Endothelial cell of umbilical vein (primary cell): ENCODE data around the gene CLEC7A. TPM values are rescaled to one million over a fixed set of nuclear protein-coding genes. Genes with fewer than 3 reads are reported as not detected.

Experiments
- BruUV-seq: library from RNA; stranded (reverse); fragments of 400-500 nt; replicated peaks from 2 replicates; lab custom pipeline; 2021; lab: Mats Ljungman, UMichigan
- CTCF ChIA-PET: fragments of 300-600, 350-600 bp; sonication (Branson Sonifier 250); formaldehyde crosslinking; loops from one replicate; lab custom pipeline; 2021; ENCODE audit warnings: antibody characterized with exemption, inconsistent platforms; lab: Charles Lee
- POLR2A ChIA-PET: fragments of 300-600, 350-600 bp; sonication (Branson Sonifier 250); formaldehyde crosslinking; loops from one replicate; lab custom pipeline; 2021; ENCODE audit warnings: antibody characterized with exemption, inconsistent platforms; lab: Charles Lee
- DNase-seq: peaks from one replicate; pipeline ENCODE4 v3.0.0-alpha.2; 2011; ENCODE audit warnings: low read depth, low spot score
- FAIRE-seq: peaks from 2 replicates; lab custom pipeline; 2011; peaks lifted over from hg19 to GRCh38; lab: Jason Lieb, UNC
- H2AFZ ChIP-seq: 2 replicates; pipeline ENCODE4 v1.6.0; 2012; ENCODE audit warnings: low read depth, low read length, control low read depth, inconsistent platforms
- H3K27ac ChIP-seq: 2 replicates; pipeline ENCODE4 v1.5.1; 2011; ENCODE audit warnings: low read depth, mild to moderate bottlenecking, control low read depth, low read length, moderate library complexity; ENCODE audit not compliant: insufficient read depth
- H3K27me3 ChIP-seq, 2 experiments: 2 replicates each; pipeline versions ENCODE4 v1.6.0 to v1.6.1; 2011; ENCODE audit warnings: low read length in 2 of 2, mixed read lengths in 1 of 2; ENCODE audit not compliant: control insufficient read depth in 2 of 2, insufficient read depth in 2 of 2
- H3K36me3 ChIP-seq, 2 experiments: 2 replicates in 1 of 2; 3 replicates in 1 of 2; pipeline ENCODE4 v1.5.1; 2011; ENCODE audit warnings: low read length in 2 of 2, mild to moderate bottlenecking in 1 of 2, moderate library complexity in 1 of 2; ENCODE audit not compliant: control insufficient read depth in 2 of 2, insufficient read depth in 2 of 2; ENCODE audit errors: extremely low read depth in 1 of 2
- H3K4me1 ChIP-seq: 3 replicates; pipeline ENCODE4 v1.5.1; 2011; ENCODE audit warnings: mild to moderate bottlenecking, low read length; ENCODE audit not compliant: control insufficient read depth, insufficient read depth; ENCODE audit errors: extremely low read depth
- H3K4me2 ChIP-seq: 2 replicates; pipeline ENCODE4 v1.6.1; 2011; ENCODE audit warnings: low read length, control low read depth, mixed read lengths; ENCODE audit not compliant: insufficient read depth
- H3K4me3 ChIP-seq, 3 experiments: fragments of 200-600 bp in 1 of 3; sonication (generic), shearing (Covaris generic) in 1 of 3; replicated peaks in 1 of 3; 2 replicates each; pipeline ENCODE4 v1.5.1; 2011 to 2016; ENCODE audit warnings: control low read depth in 3 of 3, low read length in 3 of 3, mild to moderate bottlenecking in 2 of 3, inconsistent platforms in 1 of 3, low read depth in 1 of 3, moderate library complexity in 1 of 3; ENCODE audit not compliant: insufficient read depth in 1 of 3
- H3K79me2 ChIP-seq: 2 replicates; pipeline ENCODE4 v1.6.0; 2012; ENCODE audit warnings: low read length, inconsistent platforms; ENCODE audit not compliant: control insufficient read depth, insufficient read depth
- H3K9ac ChIP-seq: replicated peaks from 2 replicates; pipeline ENCODE3; 2011; ENCODE audit warnings: low read length, control low read depth; ENCODE audit not compliant: insufficient read depth; ENCODE audit errors: extremely low read depth
- H3K9me1 ChIP-seq: replicated peaks from 3 replicates; pipeline ENCODE4 v1.6.0; 2011; ENCODE audit warnings: mild to moderate bottlenecking, low read length; ENCODE audit not compliant: control insufficient read depth, insufficient read depth; ENCODE audit errors: extremely low read depth
- H3K9me3 ChIP-seq: replicated peaks from 2 replicates; pipeline ENCODE4 v1.5.1; 2012; ENCODE audit warnings: low read length, inconsistent platforms; ENCODE audit not compliant: control insufficient read depth, insufficient read depth
- H4K20me1 ChIP-seq: replicated peaks from 2 replicates; pipeline ENCODE3; 2011; ENCODE audit warnings: mild to moderate bottlenecking, low read length; ENCODE audit not compliant: control insufficient read depth, insufficient read depth; ENCODE audit errors: extremely low read depth
- EZH2 ChIP-seq: IDR thresholded peaks from 2 replicates; pipeline ENCODE4 v1.6.1; 2012; ENCODE audit warnings: borderline replicate concordance, low read depth, mild to moderate bottlenecking, moderate library complexity, low read length, inconsistent platforms; ENCODE audit not compliant: severe bottlenecking
- FOS ChIP-seq: IDR thresholded peaks from 2 replicates; pipeline ENCODE4 v1.6.1; 2011; ENCODE audit warnings: mild to moderate bottlenecking, low read length, moderate library complexity, borderline replicate concordance; ENCODE audit not compliant: insufficient read depth
- GATA2 ChIP-seq: IDR thresholded peaks from 2 replicates; pipeline ENCODE4 v1.7.0; 2011; ENCODE audit warnings: low read depth, mild to moderate bottlenecking, moderate library complexity, mixed read lengths, low read length; ENCODE audit not compliant: insufficient read length, insufficient read depth
- JUN ChIP-seq: IDR thresholded peaks from 2 replicates; pipeline ENCODE4 v1.6.1; 2011; ENCODE audit warnings: borderline replicate concordance, low read depth; ENCODE audit not compliant: insufficient read length, insufficient read depth
- MYC ChIP-seq: IDR thresholded peaks from one replicate; pipeline ENCODE4 v1.6.1; 2011; ENCODE audit warnings: mild to moderate bottlenecking, low read depth, low read length
- POLR2A ChIP-seq: IDR thresholded peaks from 2 replicates; pipeline ENCODE4 v1.6.1; 2012; ENCODE audit warnings: low read depth, mild to moderate bottlenecking, control low read depth, low read length
- POLR2AphosphoS5 ChIP-seq: IDR thresholded peaks from 2 replicates; pipeline ENCODE4 v1.6.1; 2012; ENCODE audit warnings: low read depth, mild to moderate bottlenecking, control low read depth, low read length, moderate library complexity; ENCODE audit not compliant: insufficient read depth
- dilution Hi-C: fragments of 300-500 bp; cut with MboI; formaldehyde crosslinking; loops from one replicate; pipeline ENCODE4 v1.15.0; 2019; ENCODE audit warnings: low sequenced_read_pairs; ENCODE audit not compliant: extremely low pct_ligation_motif_present
- intact Hi-C: fragments of 100-400 bp; cut with micrococcal nuclease; formaldehyde crosslinking; loops from one replicate; pipeline ENCODE4 v1.10.0; 2022
- polyA plus RNA-seq, 4 experiments: library from polyadenylated mRNA; depleted of rRNA in 3 of 4; stranded (reverse) in 3 of 4; unstranded in 1 of 4; fragments of >200 nt; gene quantifications; 2 replicates each; pipeline versions ENCODE4 v1.2.1 to v1.2.3, GENCODE V29; 2011 to 2012; ENCODE audit warnings: missing spikeins in 1 of 4
- total RNA-seq: library from RNA; stranded (reverse); gene quantifications from 2 replicates; pipeline ENCODE4 v1.2.3, GENCODE V29; 2021
- TF ChIP-seq, protein P1 (sequence below): IDR thresholded peaks from 2 replicates; pipeline ENCODE4 v1.6.1; 2011; ENCODE audit not compliant: insufficient read depth, insufficient read length
- TF ChIP-seq, protein P2 (sequence below), 2 donors: IDR thresholded peaks; 1 replicate in 1 of 2; 2 replicates in 1 of 2; pipeline ENCODE4 v1.5.1; 2011; ENCODE audit warnings: low read length in 2 of 2, mild to moderate bottlenecking in 2 of 2, moderate library complexity in 2 of 2, control low read depth in 1 of 2, inconsistent platforms in 1 of 2, low read depth in 1 of 2; ENCODE audit not compliant: insufficient read depth in 1 of 2; ENCODE audit errors: extremely low read depth in 1 of 2

CLEC7A gene
- total and polyA plus RNA-seq, 2 donors (not counting 3 experiments of a cell fraction or from before 2014, with no cell fraction given), result not detected

DNA sequence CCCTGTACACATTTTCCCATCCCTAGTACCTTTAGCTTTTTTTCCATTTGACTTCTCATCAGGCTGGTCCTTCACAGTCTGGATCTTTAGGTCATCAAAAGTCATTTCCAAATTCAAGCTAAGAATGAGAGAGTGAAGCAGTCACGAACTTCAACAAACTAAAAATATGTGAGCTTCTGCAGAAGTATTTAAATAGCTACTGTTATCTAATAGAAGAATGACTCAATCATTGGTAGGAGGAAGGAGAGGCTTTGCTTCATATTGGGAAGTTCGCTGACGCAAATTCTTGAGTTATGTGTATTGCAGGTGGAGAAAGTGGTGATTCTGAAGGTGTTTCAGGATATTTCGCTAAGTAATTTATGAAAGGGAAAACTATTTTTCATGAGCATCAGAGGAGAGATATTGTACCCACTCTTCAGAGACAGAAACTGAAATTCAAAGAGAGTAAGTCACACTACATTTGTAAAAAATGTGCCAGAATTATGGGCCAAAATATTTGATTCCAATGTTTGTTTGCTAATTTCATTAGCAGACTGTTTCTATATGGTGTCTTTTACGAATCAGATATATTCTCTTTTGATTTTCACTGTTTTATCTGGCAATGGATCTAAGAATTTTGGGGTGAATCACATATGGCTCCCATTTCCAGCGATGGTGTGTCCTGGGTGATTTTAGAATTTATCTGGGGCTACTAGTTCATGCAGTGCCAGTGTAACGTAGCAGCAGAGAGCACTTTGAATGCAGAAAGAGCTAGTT, 42.2 kb upstream of the CLEC7A start, which contains the start of gene OLR1:
Gene OLR1 (minus strand): TSS at position 160 of the 756 bp plus-strand sequence. CDS start 55 bp downstream, at position 105.
- intact Hi-C loops, result no loop called here
- Histone ChIP-seq H3K36me3 (no peaks in the 10 kb centered on the region), H3K4me1 (no peaks in the 10 kb centered on the region), H2AFZ (no peak within 1 kb of the TSS), H3K4me3 (no peak within 1 kb of the TSS), H3K9me3 (no peaks in the 10 kb centered on the region), H3K79me2 (no peaks in the 10 kb centered on the region), H3K27ac (no peak within 1 kb of the TSS), H3K9me1 (no peaks in the 10 kb centered on the region), H3K27me3 (peaks cover 4 to 10% of the 10 kb centered on the region in 2 experiments), H4K20me1 (no peaks in the 10 kb centered on the region), H3K4me2 (no peak within 1 kb of the TSS), H3K9ac (no peak within 1 kb of the TSS)
- ChIA-PET POLR2A (no interaction called here), CTCF (interaction anchor here (1.8 to 2.3 kb wide), 3 partner anchors 11 to 19 kb away, joined by 5 to 12 read pairs (median 6); no protein-coding TSS in a partner anchor)
- no peak for DNase-seq
- dilution Hi-C loops, result no loop called here
- no peak for FAIRE-seq
- TF ChIP-seq MYC, result no peak
- no TSS peak for BruUV-seq

DNA sequence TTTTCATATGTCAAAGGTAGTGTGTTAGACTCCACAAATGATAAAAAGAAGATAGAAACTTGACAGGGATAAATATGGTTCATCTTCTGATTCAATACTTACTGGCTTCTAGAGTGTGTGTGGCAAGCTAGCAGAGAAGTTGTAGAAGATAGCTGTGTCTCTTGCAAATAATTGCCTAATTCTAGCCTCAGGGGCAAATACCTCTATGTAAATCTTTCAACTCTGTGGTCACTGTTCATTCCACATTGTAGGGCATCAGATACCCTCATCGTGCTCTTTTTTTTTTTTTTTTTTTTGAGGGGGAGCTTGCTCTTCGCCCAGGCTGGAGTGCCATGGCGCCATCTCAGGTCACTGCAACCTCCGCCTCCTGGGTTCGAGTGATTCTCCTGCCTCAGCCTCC, 40.2 kb upstream of the CLEC7A start:
- Histone ChIP-seq H3K36me3 (no peaks in the 10 kb centered on the region), H3K9me3 (no peaks in the 10 kb centered on the region), H4K20me1 (no peaks in the 10 kb centered on the region), H3K27me3 (peaks cover 2 to 4% of the 10 kb centered on the region in 2 experiments), H2AFZ (no peak overlapping the region), H3K4me2 (no peak overlapping the region), H3K4me3 (no peak overlapping the region), H3K4me1 (no peaks in the 10 kb centered on the region), H3K27ac (no peak overlapping the region), H3K9me1 (no peaks in the 10 kb centered on the region), H3K79me2 (no peaks in the 10 kb centered on the region), H3K9ac (no peak overlapping the region)
- FAIRE-seq, result no peak
- intact Hi-C loops (no loop called here), dilution Hi-C loops (no loop called here)
- POLR2A ChIA-PET, result interaction anchor here (0.6 to 0.7 kb wide), 2 partner anchors 31 to 1188 kb away, joined by 3 to 10 read pairs; no protein-coding TSS in a partner anchor
- CTCF ChIA-PET, result interaction anchor here (1.2 to 1.8 kb wide), 3 partner anchors 17 to 356 kb away, joined by 3 to 8 read pairs (median 4); no protein-coding TSS in a partner anchor
- TF ChIP-seq POLR2AphosphoS5 (no peak), JUN (no peak), EZH2 (no peak), POLR2A (no peak), GATA2 (no peak), FOS (no peak), MYC (no peak)
- TF ChIP-seq, protein P1, sequence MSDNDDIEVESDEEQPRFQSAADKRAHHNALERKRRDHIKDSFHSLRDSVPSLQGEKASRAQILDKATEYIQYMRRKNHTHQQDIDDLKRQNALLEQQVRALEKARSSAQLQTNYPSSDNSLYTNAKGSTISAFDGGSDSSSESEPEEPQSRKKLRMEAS, result no peak
- TF ChIP-seq, protein P2, sequence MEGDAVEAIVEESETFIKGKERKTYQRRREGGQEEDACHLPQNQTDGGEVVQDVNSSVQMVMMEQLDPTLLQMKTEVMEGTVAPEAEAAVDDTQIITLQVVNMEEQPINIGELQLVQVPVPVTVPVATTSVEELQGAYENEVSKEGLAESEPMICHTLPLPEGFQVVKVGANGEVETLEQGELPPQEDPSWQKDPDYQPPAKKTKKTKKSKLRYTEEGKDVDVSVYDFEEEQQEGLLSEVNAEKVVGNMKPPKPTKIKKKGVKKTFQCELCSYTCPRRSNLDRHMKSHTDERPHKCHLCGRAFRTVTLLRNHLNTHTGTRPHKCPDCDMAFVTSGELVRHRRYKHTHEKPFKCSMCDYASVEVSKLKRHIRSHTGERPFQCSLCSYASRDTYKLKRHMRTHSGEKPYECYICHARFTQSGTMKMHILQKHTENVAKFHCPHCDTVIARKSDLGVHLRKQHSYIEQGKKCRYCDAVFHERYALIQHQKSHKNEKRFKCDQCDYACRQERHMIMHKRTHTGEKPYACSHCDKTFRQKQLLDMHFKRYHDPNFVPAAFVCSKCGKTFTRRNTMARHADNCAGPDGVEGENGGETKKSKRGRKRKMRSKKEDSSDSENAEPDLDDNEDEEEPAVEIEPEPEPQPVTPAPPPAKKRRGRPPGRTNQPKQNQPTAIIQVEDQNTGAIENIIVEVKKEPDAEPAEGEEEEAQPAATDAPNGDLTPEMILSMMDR (IDR thresholded peaks at IDR 0.05; ENCODE audit: extremely low read depth in 1 of 2, insufficient read depth in 1 of 2, low read depth in 1 of 2, low read length in 2 of 2), result no peak
- DNase-seq, result no peak
- no TSS peak for BruUV-seq
